ENCODE measurements around the gene SMYD3. TPM values are rescaled to one million over a fixed set of nuclear protein-coding genes. Genes with fewer than 3 reads are reported as not detected.

The SMYD3 gene
- polyA plus RNA-seq, 1 experiment: 39.9 TPM

DNA sequence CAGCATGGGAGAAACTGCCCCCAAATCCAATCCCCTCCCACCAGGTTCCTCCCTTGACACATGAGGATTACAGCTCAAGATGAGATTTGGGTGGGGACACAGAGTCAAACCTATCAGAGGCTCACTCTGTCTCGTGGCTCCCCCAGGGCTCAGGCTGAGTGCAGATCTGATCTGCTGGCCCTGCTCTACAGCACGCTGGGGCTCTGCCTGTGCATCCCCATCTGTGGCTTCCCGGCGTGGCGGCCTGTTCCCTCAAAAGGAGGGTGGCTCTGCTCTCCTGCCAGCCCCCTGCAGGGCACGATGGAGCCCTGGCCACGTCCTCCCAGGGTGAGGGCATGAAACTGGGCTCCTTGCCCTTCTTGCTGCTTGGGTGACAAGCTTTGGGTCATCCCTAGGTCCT lies 19.8 kb upstream of the SMYD3 start:
- no peak for TF ChIP-seq CTCF (IDR thresholded peaks at IDR 0.05; ENCODE audit: low read depth, low read length)
- POLR2A ChIA-PET: no interaction called here
- Histone ChIP-seq H3K27ac (ENCODE audit: low read depth, low read length) (no peak overlapping the region), H3K27me3 (ENCODE audit: control insufficient read depth, insufficient read depth, low read length) (peaks cover 7% of the 10 kb centered on the region), H3K4me3 (ENCODE audit: low read depth, low read length) (no peak overlapping the region), H3K9me3 (ENCODE audit: control insufficient read depth, insufficient read depth, low read length) (peaks cover 19% of the 10 kb centered on the region)
- CTCF ChIA-PET: no interaction called here
- no peak for DNase-seq (ENCODE audit: low read depth, low spot score)

- no peak for TF ChIP-seq CTCF (IDR thresholded peaks at IDR 0.05; ENCODE audit: low read depth, low read length)
- ChIA-PET POLR2A (no interaction called here), CTCF (no interaction called here)
- Histone ChIP-seq H3K9me3 (ENCODE audit: control insufficient read depth, insufficient read depth, low read length) (peaks cover 19% of the 10 kb centered on the region), H3K4me3 (ENCODE audit: low read depth, low read length) (no peak overlapping the region), H3K27ac (ENCODE audit: low read depth, low read length) (no peak overlapping the region), H3K27me3 (ENCODE audit: control insufficient read depth, insufficient read depth, low read length) (peaks cover 6% of the 10 kb centered on the region)
- DNase-seq (ENCODE audit: low read depth, low spot score): no peak
These were observed 19.3 kb upstream of the SMYD3 start for GRCh38 chr1:246526380-246526779.

- peaks cover under 1% of the 10 kb centered on the region for H3K27me3 ChIP-seq (ENCODE audit: control insufficient read depth, insufficient read depth, low read length)
- H3K27ac ChIP-seq (ENCODE audit: low read depth, low read length): no peak overlapping the region
- H3K4me3 ChIP-seq (ENCODE audit: low read depth, low read length): no peak overlapping the region
- no peak for TF ChIP-seq CTCF (IDR thresholded peaks at IDR 0.05; ENCODE audit: low read depth, low read length)
- H3K9me3 ChIP-seq (ENCODE audit: control insufficient read depth, insufficient read depth, low read length): peaks cover 59% of the 10 kb centered on the region
- no peak for DNase-seq (ENCODE audit: low read depth, low spot score)
- ChIA-PET POLR2A (no interaction called here), CTCF (no interaction called here)
These were observed 12.4 kb upstream of the SMYD3 start for GRCh38 chr1:246519514-246519913.

- ChIA-PET CTCF (no interaction called here), POLR2A (no interaction called here)
- H3K27ac ChIP-seq (ENCODE audit: low read depth, low read length): no peak overlapping the region
- H3K9me3 ChIP-seq (ENCODE audit: control insufficient read depth, insufficient read depth, low read length): peaks cover 65% of the 10 kb centered on the region
- TF ChIP-seq CTCF (IDR thresholded peaks at IDR 0.05; ENCODE audit: low read depth, low read length): no peak
- H3K27me3 ChIP-seq (ENCODE audit: control insufficient read depth, insufficient read depth, low read length): no peaks in the 10 kb centered on the region
- H3K4me3 ChIP-seq (ENCODE audit: low read depth, low read length): no peak overlapping the region
- DNase-seq (ENCODE audit: low read depth, low spot score): no peak
These were observed 11.6 kb upstream of the SMYD3 start for GRCh38 chr1:246518456-246519205.

DNA sequence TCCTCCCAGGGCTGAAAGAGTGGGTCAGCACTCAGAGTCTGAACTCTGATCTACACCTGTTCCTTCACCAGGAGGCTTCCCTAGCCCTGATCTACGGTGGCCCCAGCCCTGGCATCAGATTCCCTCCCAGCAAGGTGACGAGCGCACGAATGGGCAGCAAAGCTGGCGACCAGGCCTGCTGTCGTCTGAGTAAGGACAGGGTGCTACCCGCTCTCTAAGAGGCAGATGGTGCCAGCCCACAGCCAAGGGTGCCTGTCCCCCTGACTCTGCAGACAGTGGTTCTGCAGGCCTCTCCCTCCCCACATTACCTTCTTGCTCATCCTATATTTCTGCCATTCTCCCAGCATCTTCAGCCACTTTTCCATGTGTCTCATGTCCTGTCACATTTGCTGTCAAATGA lies 10.3 kb upstream of the SMYD3 start:
- Histone ChIP-seq H3K4me3 (ENCODE audit: low read depth, low read length) (no peak overlapping the region), H3K27me3 (ENCODE audit: control insufficient read depth, insufficient read depth, low read length) (no peaks in the 10 kb centered on the region), H3K27ac (ENCODE audit: low read depth, low read length) (no peak overlapping the region), H3K9me3 (ENCODE audit: control insufficient read depth, insufficient read depth, low read length) (peaks cover 75% of the 10 kb centered on the region)
- no peak for DNase-seq (ENCODE audit: low read depth, low spot score)
- POLR2A ChIA-PET: no interaction called here
- CTCF ChIA-PET: no interaction called here
- TF ChIP-seq CTCF (IDR thresholded peaks at IDR 0.05; ENCODE audit: low read depth, low read length): no peak
